PC-9 (cell line): ENCODE results near the gene LMBRD1. TPM values are rescaled to one million over a fixed set of nuclear protein-coding genes. Genes with fewer than 3 reads are reported as not detected.
"Not testable (repeated sequence)": the region's sequence is repeated elsewhere in the genome, so short reads cannot be mapped to it uniquely, and the experiment has no call there.

ENCODE experiments used
- BruUV-seq: library from RNA; stranded (reverse); fragments of 400-500 nt; replicated peaks from 2 replicates; lab custom pipeline; 2021; lab: Mats Ljungman, UMichigan
- CTCF ChIA-PET: fragments of 300-600 bp; sonication (Branson Sonifier 250); formaldehyde crosslinking; loops from one replicate; lab custom pipeline; 2022; ENCODE audit warnings: antibody characterized with exemption; lab: Charles Lee
- POLR2A ChIA-PET: fragments of 300-600 bp; sonication (Branson Sonifier 250); formaldehyde crosslinking; loops from one replicate; lab custom pipeline; 2022; ENCODE audit warnings: antibody characterized with exemption; ENCODE audit not compliant: unreplicated experiment; lab: Charles Lee
- DNase-seq, 2 experiments: peaks; one replicate each; pipeline versions ENCODE4 v3.0.0 to v3.0.0-alpha.2; 2015 to 2022; ENCODE audit warnings: mixed read lengths in 1 of 2
- H2AFZ ChIP-seq: fragments of 200-600 bp; sonication (generic); 2 replicates; pipeline ENCODE4 v1.8.1; 2017; ENCODE audit warnings: antibody characterized with exemption
- H3F3A ChIP-seq: fragments of 200-600 bp; sonication (generic); 2 replicates; pipeline ENCODE4 v1.8.1; 2017; ENCODE audit warnings: antibody characterized with exemption, mild to moderate bottlenecking, low read depth; ENCODE audit not compliant: insufficient read depth
- H3K27ac ChIP-seq: fragments of 200-600 bp; sonication (generic); 2 replicates; pipeline ENCODE4 v1.6.1; 2016; ENCODE audit warnings: mixed run types
- H3K27me3 ChIP-seq: fragments of 200-600 bp; sonication (generic); 2 replicates; pipeline ENCODE4 v1.6.1; 2016; ENCODE audit warnings: low read depth, mixed run types; ENCODE audit not compliant: insufficient read depth
- H3K36me3 ChIP-seq: fragments of 200-600 bp; sonication (generic); 2 replicates; pipeline ENCODE4 v1.6.1; 2016; ENCODE audit warnings: low read depth, mixed run types
- H3K4me1 ChIP-seq: fragments of 200-600 bp; sonication (generic); replicated peaks from 2 replicates; pipeline ENCODE4 v1.6.1; 2016; ENCODE audit warnings: mixed run types; ENCODE audit not compliant: insufficient read depth
- H3K4me2 ChIP-seq: fragments of 200-600 bp; sonication (generic); 2 replicates; pipeline ENCODE4 v1.6.1; 2017; ENCODE audit warnings: mixed run types
- H3K4me3 ChIP-seq: fragments of 200-600 bp; sonication (generic); 2 replicates; pipeline ENCODE4 v1.6.1; 2016; ENCODE audit warnings: mixed run types
- H3K79me2 ChIP-seq: fragments of 200-600 bp; sonication (generic); 2 replicates; pipeline ENCODE4 v1.6.1; 2017; ENCODE audit warnings: low read depth, mixed run types
- H3K9me2 ChIP-seq: fragments of 200-600 bp; sonication (generic); 2 replicates; pipeline ENCODE4 v1.8.1; 2017; ENCODE audit warnings: mild to moderate bottlenecking; ENCODE audit not compliant: insufficient read depth
- H3K9me3 ChIP-seq: fragments of 200-600 bp; sonication (generic); 2 replicates; pipeline ENCODE4 v1.8.1; 2016; ENCODE audit warnings: low read depth; ENCODE audit not compliant: insufficient read depth
- H4K20me1 ChIP-seq: fragments of 200-600 bp; sonication (generic); 2 replicates; pipeline ENCODE4 v1.8.1; 2017; ENCODE audit not compliant: insufficient read depth
- EZH2 ChIP-seq: fragments of 200-600 bp; sonication (generic); IDR thresholded peaks from 2 replicates; pipeline ENCODE4 v1.8.0; 2017; ENCODE audit warnings: antibody characterized with exemption, low read depth
- intact Hi-C: fragments of 100-400 bp; cut with micrococcal nuclease; formaldehyde crosslinking; loops from one replicate; pipeline ENCODE4 v1.10.0; 2022; ENCODE audit not compliant: unreplicated experiment
- total RNA-seq: library from RNA; stranded (reverse); gene quantifications from 2 replicates; pipeline ENCODE4 v1.2.3, GENCODE V29; 2021
- TF ChIP-seq, protein P1 (sequence below): fragments of 200-600 bp; sonication (generic); conservative IDR thresholded peaks from 2 replicates; pipeline ENCODE4 v1.6.1; 2017; ENCODE audit warnings: mixed run types, antibody characterized with exemption, mild to moderate bottlenecking, moderate library complexity

Gene LMBRD1
- total RNA-seq, 1 experiment from 2014 or later, result 24.6 TPM

GRCh38 chr6:69791065-69791471 lies 5.7 kb downstream of the LMBRD1 start:
- Histone ChIP-seq H3K36me3 (0 out of 2 replicates have a peak, but pooled peaks cover 3% of the 10 kb centered on the region), H3K27me3 (no peaks in the 10 kb centered on the region), H3K4me1 (no peaks in the 10 kb centered on the region), H3K9me3 (no peaks in the 10 kb centered on the region), H3K9me2 (no peaks in the 10 kb centered on the region), H3K4me3 (no peak overlapping the region), H3F3A (no peaks in the 10 kb centered on the region), H3K4me2 (no peak overlapping the region), H4K20me1 (no peaks in the 10 kb centered on the region), H3K27ac (no peak overlapping the region), H2AFZ (no peak overlapping the region), H3K79me2 (peaks cover 25% of the 10 kb centered on the region; the same call in 1 of the 2 replicates)
- CTCF ChIA-PET, result no interaction called here
- TF ChIP-seq, protein P1, sequence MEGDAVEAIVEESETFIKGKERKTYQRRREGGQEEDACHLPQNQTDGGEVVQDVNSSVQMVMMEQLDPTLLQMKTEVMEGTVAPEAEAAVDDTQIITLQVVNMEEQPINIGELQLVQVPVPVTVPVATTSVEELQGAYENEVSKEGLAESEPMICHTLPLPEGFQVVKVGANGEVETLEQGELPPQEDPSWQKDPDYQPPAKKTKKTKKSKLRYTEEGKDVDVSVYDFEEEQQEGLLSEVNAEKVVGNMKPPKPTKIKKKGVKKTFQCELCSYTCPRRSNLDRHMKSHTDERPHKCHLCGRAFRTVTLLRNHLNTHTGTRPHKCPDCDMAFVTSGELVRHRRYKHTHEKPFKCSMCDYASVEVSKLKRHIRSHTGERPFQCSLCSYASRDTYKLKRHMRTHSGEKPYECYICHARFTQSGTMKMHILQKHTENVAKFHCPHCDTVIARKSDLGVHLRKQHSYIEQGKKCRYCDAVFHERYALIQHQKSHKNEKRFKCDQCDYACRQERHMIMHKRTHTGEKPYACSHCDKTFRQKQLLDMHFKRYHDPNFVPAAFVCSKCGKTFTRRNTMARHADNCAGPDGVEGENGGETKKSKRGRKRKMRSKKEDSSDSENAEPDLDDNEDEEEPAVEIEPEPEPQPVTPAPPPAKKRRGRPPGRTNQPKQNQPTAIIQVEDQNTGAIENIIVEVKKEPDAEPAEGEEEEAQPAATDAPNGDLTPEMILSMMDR, result no peak
- no peak for TF ChIP-seq EZH2
- BruUV-seq, result no TSS peak
- POLR2A ChIA-PET, result no interaction called here
- no peak for DNase-seq
- intact Hi-C loops, result no loop called here

DNA sequence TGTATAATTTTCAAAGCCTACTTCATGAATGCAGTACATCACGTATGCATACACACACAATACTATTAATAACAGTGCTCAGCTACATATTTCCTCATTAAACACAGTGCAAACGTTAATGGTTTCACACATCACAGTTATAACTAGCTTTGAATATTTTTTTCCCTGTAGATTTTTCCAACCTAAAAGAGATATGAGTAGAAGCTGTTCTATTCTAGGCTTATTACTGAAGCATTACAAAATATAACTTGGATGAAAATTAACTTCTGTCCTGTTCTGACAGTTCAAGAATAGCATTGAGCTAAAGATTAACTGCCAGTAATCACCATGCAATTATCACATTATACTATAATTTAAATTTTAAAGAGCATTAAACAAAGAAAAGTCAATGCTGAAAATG lies 6.2 kb downstream of the LMBRD1 start:
- intact Hi-C loops, result no loop called here
- BruUV-seq, result no TSS peak
- Histone ChIP-seq H3K9me3 (no peaks in the 10 kb centered on the region), H3K79me2 (peaks cover 21% of the 10 kb centered on the region; the same call in 1 of the 2 replicates), H3F3A (no peaks in the 10 kb centered on the region), H3K36me3 (0 out of 2 replicates have a peak, but pooled peaks cover 3% of the 10 kb centered on the region), H2AFZ (no peak overlapping the region), H3K9me2 (no peaks in the 10 kb centered on the region), H3K27me3 (no peaks in the 10 kb centered on the region), H3K4me3 (no peak overlapping the region), H3K4me2 (no peak overlapping the region), H4K20me1 (no peaks in the 10 kb centered on the region), H3K4me1 (no peaks in the 10 kb centered on the region), H3K27ac (no peak overlapping the region)
- CTCF ChIA-PET, result no interaction called here
- no peak for DNase-seq
- POLR2A ChIA-PET, result no interaction called here
- TF ChIP-seq EZH2, result no peak
- TF ChIP-seq, protein P1, result no peak

DNA sequence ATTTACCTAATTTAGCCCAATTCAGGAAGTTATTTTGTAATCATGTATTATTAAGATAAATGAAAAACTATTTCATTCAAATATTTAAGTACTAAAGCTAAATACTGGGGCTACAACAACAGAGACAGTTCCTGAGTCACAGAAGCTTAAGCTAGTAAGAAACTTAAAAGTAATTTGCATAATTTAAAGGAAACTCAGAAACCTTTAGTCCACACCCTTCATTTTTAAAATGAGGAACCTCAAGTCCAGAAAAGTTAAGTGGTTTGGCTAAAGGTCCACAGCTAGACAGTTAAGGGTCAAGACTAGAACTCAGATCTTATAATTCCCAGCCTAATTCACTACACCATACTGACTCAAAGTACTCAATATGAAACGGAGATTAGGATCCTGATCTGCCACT lies 7.2 kb downstream of the LMBRD1 start:
- no TSS peak for BruUV-seq
- no peak overlapping the region for H3K27ac ChIP-seq
- no peak overlapping the region for H2AFZ ChIP-seq
- no peaks in the 10 kb centered on the region for H3F3A ChIP-seq
- POLR2A ChIA-PET, result no interaction called here
- TF ChIP-seq, protein P1, result no peak
- TF ChIP-seq EZH2, result no peak
- peaks cover 11% of the 10 kb centered on the region; the same call in 1 of the 2 replicates for H3K79me2 ChIP-seq
- H4K20me1 ChIP-seq, result no peaks in the 10 kb centered on the region
- DNase-seq, result no peak
- intact Hi-C loops, result no loop called here
- H3K4me3 ChIP-seq, result no peak overlapping the region
- H3K36me3 ChIP-seq, result 0 out of 2 replicates have a peak, but pooled peaks cover 3% of the 10 kb centered on the region
- no peaks in the 10 kb centered on the region for H3K9me3 ChIP-seq
- H3K27me3 ChIP-seq, result no peaks in the 10 kb centered on the region
- H3K4me1 ChIP-seq, result no peaks in the 10 kb centered on the region
- CTCF ChIA-PET, result no interaction called here
- no peak overlapping the region for H3K4me2 ChIP-seq
- no peaks in the 10 kb centered on the region; the same call in 1 of the 2 replicates for H3K9me2 ChIP-seq

DNA sequence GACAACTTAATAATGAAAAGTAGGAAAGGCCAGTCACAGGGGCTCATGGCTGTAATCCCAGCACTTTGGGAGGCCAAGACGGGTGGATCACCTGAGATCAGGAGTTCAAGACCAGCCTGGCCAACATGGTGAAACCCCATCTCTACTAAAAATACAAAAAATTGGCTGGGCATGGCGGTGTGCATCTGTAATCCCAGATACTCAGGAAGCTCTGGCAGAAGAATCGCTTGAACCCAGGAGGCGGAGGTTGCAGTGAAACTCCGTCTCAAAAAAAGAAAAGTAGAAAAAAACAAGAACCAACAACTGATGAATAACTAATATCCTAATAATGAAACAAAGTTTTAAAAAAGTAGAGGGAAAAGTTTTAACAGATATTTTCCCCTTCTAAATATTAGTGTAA lies 9.4 kb downstream of the LMBRD1 start:
- H3K4me1 ChIP-seq, H3K27me3 ChIP-seq, H2AFZ ChIP-seq, H3K27ac ChIP-seq, H3K9me3 ChIP-seq, H3K4me2 ChIP-seq, CTCF ChIA-PET, BruUV-seq, H3K4me3 ChIP-seq, H3K79me2 ChIP-seq, intact Hi-C loops, H3K9me2 ChIP-seq, H3F3A ChIP-seq, H3K36me3 ChIP-seq, DNase-seq, H4K20me1 ChIP-seq, POLR2A ChIA-PET: not testable (repeated sequence)
